ENCODE results near the gene GGA1.

Gene GGA1

DNA sequence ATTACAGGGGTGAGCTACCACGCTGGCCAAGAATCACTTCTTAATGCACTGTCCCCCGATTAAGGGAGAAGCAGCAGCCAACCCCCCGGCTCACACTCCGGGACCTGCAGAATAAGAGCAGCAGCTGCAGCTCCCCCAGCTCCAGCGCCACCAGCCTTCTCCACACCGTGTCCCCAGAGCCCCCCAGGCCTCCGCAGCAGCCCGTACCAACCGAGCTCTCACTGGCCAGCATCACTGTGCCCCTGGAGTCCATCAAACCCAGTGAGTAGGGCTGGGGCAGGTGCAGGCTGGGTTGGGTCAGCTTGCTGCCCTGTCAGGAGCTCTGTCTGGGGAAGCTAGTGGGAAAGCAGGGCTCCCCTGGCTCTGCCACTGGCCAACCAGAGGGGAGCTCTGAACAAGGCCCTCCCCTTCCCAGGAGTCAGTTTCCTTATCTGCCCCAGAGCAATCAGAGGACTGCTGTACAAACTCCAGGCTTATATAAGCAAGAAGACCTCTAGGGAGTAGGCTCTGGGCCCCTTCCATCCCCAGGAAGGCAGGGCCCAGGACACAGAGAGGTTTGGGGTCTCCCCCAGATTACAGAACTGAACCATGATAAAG is 22.3 kb downstream of the GGA1 start:
- DNase-seq (ENCODE audit: low spot score) = no peak

DNA sequence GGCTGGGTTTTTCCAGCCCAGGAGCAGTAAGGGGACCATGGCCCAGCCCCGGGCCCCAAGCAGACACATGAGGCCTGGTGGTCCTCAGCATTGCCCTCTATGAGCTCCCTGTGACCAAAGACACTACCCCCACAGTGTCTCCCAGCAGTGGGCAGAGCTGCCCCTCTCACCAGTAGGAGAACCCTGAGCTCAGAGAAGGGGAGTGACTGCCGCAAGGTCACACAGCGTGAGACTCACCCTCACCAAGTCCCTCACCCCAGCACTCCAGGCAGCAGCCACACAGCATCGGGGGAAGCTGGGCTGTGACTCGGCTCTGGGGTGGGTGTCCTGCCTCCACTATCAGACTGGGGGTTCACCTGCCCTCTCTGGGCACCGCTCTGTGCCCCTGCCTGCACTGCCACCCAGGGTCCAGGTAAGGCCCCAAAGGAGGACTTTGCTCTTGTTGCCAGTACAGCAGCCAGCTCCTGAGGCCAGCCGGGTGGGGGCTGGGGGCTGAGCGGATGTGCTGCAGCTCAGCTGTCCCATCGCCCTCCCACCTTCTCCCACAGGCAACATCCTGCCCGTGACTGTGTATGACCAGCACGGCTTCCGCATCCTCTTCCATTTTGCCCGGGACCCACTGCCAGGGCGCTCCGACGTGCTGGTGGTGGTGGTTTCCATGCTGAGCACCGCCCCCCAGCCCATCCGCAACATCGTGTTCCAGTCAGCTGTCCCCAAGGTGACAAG is 23.0 kb downstream of the GGA1 start:
- DNase-seq (ENCODE audit: low spot score) = no peak

DNA sequence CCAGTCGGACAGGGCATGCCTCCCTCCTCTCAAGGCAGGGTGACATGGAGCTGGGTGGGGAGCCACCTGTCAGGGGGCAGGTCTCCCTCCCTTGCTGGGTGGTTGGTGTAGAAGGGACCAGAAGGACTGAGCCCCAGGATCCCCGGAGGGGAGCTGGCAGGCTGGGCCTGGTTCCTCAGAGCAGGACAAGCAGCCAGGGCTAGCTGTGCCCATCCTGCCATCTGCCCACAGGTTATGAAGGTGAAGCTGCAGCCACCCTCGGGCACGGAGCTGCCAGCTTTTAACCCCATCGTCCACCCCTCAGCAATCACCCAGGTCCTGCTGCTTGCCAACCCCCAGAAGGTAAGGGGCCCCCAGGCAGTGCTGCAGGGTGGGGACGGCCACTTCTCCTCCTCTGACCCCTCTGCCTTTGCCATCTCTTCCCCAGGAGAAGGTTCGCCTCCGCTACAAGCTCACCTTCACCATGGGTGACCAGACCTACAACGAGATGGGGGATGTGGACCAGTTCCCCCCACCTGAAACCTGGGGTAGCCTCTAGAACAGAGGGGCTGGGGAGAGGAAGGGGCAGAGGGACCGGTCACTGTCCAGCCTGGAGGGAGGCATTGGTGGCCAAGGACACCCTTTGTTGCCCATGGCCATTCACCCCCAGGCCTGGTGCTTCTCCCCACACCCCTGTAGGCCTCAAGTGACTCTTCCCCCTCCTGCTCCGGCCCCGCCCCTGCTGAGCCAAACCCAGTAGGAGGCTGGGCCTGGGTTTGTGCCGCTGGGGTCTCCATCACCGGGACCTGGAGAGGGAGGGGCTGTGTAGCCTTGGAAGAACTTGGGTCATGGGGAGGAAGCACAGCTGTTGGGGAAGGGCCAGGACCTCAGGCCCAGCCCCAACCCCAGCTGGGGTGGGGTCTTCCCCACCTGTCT is 23.8 kb downstream of the GGA1 start:
- no peak for DNase-seq (ENCODE audit: low spot score)

DNA sequence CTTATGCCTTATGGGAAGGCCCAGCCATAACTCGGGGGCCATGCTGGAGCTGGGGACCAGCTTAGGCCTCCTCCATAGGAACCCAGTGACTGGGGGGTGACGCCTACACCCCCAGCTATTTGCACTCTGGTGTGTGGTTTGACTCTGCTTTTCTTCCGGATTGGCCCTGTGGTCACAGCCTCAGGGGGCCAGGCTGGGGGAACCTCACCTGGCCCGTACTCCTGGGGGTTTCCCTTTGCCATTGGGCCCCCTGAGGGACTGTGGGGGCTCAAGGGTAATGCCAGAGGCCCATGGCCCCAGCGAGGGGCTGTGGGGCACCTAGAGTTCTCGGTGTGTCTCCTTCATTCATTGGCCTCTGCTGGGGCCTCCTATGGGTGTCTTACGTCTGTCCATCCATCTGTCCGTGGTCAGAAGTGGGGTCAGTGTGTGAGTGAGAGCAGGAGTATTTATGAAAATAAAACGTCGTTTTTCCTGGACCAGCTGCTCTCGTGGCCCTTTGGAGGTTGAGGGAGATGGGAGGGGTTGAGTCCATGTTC is 24.5 kb downstream of the GGA1 start:
- DNase-seq (ENCODE audit: low spot score) = no peak

DNA sequence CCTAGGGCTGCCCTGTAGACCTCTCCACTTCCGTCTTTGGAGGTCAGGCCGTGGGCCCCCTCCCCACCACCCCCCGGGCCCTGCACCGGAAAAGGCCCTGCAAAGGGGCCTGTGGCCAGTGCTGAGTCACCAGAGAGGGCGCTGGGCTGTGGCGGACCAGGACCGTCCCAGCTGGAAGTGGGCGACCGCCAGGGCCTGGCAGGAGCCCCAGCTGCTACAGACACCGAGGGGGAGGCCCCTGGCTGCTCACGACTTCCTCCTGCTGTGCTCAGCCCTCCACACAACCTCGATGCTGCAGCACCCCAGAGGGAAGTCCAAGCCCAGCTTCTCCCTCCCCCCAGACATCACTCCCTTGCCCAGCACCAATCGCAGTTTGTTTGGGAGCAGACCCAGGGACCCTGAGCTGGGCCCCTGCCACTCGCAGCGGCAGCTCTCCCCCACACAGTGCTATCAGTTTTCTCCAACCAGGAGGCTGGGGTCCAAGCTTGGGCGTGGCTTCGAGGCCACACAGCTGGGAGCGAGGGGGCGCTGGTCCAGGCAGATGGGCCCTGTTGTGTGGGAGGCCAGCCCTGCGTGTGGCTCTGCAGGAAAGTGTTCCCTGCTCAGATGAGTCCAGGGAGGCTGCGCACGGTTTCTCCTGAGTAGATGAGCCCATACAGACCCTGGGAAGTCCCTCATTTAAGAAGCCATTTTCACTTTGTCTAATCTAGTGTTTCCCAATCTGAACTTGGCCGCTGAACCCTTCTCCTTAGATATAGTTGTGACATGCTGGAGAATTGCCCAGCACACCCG is 25.2 kb downstream of the GGA1 start:
- DNase-seq (ENCODE audit: low spot score) = peak; percentile 89

DNA sequence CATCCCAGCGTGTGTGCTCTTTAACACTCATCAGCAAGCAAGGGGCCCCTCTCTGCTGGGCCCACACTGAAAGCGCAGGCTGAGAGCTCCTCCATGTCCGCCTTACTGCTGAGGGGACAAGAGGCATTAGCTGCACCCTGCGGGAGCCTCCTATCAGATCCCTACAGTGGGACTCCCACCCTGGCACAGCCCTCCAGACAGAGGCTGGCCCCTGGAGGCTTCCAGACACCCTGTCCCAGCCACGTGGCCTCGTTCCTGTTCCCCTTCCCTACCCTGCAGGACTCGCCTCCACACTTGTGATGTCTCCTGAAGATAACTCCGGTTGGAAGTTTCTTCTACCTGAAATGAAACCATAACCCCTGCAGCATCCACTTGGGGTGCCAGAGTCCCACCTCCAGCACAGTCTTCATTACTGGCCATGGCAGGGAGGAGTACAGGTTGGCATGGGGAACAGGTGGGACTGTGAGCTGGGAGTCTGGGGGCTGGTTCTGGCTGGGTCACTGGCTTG is 25.8 kb downstream of the GGA1 start:
- no peak for DNase-seq (ENCODE audit: low spot score)

DNA sequence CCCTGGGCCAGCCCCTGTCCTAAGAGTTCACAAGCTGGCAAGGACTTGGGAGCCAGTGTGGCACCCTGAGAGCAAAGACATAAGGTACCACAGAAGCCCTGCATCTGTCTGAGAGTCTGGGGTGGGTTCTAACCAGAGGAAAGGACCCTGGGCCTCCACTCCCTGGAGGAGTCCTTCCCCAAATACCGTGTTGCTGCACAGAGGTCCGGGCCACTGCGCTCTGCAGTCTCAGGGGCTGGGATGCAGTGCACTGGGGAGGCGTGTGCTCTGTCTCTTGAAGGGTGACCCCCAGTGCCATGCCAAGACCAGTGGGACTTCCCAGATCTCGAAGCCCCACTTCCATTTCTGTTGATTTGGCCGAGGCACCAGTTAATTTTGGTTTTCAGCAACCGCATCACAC is 26.5 kb downstream of the GGA1 start:
- DNase-seq (ENCODE audit: low spot score) = no peak

DNA sequence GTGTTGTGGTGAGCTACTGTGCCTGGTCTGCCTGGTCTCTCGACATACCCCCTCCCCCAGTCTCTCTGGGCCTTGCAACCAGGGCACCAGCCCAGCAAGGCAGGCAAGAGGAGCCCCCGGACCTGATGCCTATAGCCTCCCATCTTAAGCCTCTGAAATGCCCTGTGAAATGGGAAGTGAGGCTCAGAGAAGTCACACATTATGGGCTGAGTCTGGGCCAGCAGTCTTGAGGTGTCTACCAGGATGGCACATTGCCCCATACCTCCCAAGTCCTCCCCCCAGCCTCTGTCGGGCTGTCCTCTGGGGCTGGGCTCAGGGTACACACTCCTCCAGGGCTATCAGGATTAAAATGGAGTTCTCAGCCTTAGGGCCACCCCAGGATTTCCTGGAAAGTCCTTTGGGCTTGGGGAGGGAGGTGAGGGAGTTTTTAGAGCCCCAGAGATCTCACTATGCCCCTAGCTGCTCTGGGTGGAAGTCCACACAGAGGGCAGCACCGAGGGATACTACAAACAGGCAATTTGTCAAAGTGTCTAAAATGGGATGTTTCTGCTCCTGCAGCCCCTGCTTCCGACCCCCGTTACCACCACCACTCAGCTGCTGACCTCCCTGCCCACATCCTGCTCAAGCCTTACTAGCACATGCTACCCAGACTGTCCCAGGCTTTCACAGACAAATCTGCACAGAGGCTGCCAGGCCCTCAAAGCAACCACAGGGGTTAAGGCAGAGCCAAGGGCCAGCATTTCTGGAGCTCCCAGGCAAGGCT is 27.7 kb downstream of the GGA1 start:
- DNase-seq (ENCODE audit: low spot score) = peak; percentile 59

DNA sequence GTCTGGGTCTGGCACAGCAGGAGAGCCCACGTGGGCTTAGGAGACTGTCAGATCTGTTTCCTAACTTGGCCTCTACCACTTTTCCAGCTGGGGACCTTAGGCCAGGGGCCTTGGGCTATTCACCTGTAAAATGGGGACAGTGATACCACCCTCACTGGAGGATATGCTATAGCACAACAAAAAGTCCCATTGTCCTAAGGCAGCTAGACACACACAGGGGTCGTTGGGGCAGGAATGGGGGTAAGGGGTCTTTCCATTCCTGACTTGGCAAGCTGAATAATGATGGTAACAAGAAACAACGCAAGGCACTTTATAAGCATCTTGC is 28.3 kb downstream of the GGA1 start:
- no peak for DNase-seq (ENCODE audit: low spot score)

DNA sequence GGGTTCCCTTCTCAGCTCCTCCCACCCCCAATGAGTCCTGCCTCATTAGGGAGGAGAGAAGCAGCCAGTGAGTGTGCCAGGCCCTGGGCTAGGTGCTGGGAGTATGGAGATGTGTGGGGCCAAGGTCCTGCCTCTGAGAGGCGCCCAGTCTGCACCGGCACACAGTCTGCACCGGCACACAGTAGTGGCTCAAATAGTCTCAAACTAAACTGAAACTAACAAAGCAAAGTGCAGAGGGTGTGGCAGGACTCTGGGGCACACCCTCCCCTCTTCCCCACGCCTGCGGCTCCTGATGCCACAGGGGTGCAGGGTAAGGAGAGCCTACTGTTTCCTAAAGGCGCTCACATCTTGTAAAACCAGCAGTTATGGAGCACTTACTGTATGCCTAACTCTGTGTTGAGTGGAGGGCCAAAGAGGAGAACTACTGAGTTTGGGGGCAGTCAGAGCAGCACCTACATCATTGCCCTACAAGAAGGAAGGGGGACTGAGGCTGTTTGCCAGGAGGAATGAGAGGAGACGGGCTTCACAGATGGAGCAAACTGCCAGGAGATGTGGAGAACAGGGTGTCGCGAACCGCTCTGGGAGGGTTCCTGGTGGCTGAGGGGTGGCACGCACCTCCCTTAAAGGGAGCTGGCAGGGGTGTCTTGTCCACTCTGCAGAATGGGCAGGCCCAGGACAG is 29.9 kb downstream of the GGA1 start:
- DNase-seq (ENCODE audit: low spot score) = no peak

DNA sequence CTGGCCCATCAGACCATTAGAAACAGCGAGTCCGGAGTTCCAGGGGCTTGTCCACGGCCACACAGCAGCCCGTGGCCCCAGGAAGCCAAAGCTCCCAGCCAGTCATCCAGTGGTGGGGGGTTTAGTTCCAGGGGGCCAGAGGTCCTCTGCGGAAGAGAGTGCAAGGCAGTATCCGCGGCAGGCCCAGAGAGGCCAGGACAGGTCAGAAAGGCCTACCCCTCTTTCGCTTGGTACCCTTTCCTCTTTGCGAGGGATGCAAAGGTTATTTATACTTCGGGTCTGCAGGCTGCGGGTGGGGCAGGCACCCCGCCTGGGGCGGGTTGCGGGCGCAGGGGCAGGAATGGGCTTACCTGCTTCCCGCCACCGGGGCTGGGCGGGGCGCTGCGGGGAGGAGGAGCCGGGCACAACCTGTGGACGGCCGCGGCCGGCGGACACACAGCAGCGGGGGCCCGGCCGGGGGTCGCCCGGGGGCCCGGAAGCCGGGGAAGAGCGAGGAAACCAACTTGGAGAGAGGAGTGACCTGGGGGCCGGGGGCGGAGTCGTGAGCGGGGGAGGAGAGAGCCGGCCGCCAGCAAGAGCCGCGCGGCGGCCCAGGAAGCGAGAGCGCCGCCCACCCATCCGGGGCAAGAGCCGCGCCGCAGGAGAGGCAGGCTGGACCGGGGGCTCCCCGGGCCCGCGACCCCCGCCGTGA is 30.6 kb downstream of the GGA1 start, which contains the start of gene SH3BP1:
TSS of gene SH3BP1 (plus strand) at position 600 of the 691 bp plus-strand sequence. CDS start 119 bp downstream, outside the sequence.
- DNase-seq (ENCODE audit: low spot score) = peak; percentile 81

DNA sequence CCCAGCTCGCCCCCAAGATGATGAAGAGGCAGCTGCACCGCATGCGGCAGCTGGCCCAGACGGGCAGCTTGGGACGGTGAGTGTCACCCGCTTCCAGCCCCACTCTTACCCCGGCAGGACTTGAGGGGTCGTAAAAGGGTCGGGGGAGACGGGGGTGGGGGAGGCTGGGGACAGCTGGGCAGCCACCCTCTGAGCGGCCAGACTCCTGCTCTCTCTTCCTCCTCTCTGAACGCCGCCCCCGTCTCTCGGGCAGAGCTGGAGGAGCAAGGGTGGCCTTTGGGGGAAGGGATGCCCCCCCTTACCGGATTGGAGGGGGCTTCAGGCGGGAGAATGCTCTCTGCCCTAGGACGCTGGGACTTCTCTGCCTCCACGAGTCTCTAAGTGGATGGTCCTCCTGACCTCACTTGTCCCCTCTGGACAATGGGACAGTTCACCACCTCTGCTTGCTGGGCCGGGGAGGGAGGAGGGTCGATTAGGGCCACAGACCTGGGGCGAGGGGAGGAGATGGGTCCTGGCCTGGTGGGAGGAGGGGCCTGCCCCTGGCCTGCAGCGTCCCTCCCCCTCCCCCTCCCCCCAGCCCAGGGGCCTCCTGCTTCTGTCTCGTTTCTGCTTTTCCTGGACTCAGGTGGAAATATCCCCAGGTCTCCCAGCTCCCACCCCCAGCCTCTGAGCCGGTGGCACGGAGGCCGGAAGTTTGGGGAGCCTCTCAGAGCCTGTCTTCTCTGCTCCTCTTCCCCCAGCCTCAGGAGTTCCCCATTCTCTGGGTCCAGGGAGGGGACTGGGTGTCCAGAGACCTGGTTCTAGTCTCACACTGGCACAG is 31.3 kb downstream of the GGA1 start:
- DNase-seq (ENCODE audit: low spot score) = no peak

DNA sequence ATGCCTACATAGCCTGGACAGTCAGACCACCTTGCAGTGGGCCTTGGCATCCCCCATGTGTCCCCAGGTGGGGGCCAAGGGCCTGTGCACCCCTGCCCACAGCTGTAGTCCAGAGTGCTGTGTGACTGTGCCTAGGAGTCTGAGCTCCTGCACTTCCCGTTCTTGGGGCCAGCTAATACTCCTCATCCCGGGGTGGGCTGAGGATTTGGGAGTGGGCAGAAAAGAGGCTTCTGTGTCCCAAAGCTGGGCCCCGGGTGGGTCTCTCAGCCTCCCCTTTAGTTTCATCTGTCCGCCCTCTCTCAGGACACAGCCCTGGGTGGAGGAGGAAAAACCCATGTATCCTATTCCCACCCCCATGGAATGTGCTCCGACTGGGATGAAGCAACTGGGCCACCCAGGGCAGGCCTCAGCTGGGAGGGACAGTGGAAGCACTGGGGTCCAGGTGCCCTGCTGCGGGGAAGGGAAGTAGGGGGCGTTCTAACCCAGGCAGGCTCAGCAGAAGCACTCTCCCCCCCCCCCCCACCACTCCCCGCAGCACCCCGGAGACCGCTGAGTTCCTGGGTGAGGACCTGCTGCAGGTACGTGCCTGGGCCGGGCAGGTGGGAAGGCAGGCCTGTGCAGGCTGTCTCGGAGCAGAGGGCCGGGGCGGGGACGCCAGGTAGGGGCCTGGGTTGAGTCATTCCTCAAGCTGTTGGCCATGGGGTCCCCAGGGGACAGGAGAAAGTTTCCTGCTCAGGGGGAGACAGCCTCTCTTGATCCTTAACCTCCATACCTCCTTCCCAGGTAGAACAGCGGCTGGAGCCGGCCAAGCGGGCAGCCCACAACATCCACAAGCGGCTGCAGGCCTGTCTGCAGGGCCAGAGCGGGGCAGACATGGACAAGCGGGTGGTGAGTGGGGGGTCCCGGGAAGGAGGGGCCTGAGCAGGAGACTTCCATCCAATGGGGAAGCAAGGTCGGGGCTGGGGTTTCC is 32.2 kb downstream of the GGA1 start:
- DNase-seq (ENCODE audit: low spot score) = no peak

DNA sequence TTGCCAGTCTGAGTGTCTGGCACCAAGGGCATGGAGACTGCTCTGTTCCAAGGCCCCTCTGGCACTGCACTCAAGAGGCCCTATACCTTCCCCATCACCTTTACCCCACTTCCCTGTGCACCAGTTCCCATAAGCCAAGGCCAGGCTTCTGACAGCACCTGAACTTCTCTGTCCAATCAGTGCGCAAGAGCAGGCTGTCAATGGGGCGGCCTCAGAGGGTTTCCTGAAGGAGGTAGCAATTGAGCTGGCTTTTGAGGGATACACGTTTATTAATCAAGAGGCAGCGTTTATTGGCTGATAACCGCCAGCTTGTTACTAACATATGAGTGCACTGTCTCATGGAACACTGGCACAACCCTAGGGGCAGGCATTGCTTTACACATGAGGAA is 32.9 kb downstream of the GGA1 start:
- DNase-seq (ENCODE audit: low spot score) = no peak

DNA sequence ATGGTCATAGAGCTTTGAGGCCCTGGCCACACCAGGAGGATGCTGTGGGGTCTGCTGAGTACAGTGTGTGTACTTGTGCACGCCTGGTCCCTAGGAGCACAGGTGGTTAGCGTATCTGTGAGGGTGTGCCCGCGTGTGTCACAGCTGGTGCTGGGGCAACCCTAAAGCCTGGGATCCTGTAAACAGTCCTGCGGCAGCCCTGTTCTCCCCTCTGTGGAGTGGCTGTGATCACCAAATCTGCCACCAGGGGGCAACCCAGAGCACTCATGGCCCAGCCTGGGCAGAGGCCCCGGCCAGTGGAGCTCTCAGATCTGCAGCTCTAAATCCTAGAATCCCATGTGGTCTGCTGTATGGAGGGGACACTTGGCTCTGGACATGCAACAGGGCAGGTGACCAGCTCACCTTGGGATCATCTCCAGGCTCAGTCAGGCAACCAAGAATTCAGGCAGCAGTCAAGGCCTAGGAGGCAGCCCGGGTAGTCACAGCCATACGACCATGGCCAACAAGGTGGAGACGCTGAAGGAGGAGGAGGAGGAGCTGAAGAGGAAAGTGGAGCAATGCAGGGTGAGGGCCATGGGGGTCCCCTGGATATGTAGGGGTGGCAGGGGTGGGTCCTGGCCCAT is 34.7 kb downstream of the GGA1 start:
- DNase-seq (ENCODE audit: low spot score) = peak; percentile 91

DNA sequence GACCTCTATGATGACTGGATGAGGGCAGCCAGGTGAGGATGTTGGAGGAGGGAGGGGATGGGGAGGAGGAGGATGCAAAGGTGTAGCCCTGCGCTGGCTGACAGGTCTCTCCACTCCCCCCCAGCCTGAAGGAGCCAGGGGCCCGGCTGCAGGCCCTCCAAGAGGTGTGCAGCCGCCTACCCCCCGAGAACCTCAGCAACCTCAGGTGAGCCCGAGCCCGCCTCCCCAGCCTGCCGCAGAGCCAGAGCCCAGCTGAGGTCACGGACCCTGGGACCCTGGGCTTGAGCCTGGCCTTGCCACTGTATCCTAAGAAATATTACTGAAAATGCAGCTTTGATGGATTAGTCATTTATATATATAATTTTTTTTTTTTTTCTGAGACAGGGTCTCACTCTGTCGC is 38.7 kb downstream of the GGA1 start:
- no peak for DNase-seq (ENCODE audit: low spot score)

DNA sequence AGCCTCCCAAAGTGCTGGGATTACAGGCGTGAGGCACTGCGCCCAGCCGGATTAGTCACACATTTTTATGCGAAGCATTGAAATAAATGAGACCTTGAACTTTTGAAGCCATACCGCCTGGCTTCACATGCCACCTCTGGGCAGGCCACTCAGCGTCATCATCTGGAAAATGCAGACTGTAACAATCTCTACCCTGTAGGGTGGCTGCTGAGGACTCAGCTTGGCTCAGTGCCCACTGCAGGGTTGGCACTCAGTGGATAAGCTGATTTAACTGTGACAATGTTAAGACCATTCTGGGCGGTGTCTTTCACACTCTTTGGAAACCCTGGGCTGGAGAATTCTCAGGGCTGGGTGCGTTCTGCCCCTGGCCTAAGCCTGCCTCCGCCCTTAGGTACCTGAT is 39.3 kb downstream of the GGA1 start:
- DNase-seq (ENCODE audit: low spot score) = no peak

Data from AG08396 (cell line).